ENCODE data around the gene FAM181A. TPM values are rescaled to one million over a fixed set of nuclear protein-coding genes. Genes with fewer than 3 reads are reported as not detected.
A peak's percentile ranks its signal among the peaks of the same experiment; 100 is the strongest.

The FAM181A gene
- total RNA-seq, 2 experiments from 2014 or later = not detected

GRCh38 chr14:93964820-93965286 is 37.7 kb downstream of the FAM181A start:
- CTCF ChIA-PET = interaction anchor here (1.4 to 14.5 kb wide), 3 partner anchors 9 to 28 kb away, joined by 3 to 173 read pairs (median 4); partner anchors contain the start of gene ASB2
- peaks cover 88% of the 10 kb centered on the region for H3K4me1 Mint-ChIP-seq
- no peak for DNase-seq
- no peaks in the 10 kb centered on the region for H3K27me3 Mint-ChIP-seq
- POLR2A ChIA-PET = no interaction called here
- H3K27ac Mint-ChIP-seq = peak overlapping the region; percentile 64
- peaks cover 38% of the 10 kb centered on the region for H3K36me3 Mint-ChIP-seq (ENCODE audit: low read depth)
- H3K9me3 Mint-ChIP-seq = peaks cover 8% of the 10 kb centered on the region
- H3K4me3 Mint-ChIP-seq = no peak overlapping the region

DNA sequence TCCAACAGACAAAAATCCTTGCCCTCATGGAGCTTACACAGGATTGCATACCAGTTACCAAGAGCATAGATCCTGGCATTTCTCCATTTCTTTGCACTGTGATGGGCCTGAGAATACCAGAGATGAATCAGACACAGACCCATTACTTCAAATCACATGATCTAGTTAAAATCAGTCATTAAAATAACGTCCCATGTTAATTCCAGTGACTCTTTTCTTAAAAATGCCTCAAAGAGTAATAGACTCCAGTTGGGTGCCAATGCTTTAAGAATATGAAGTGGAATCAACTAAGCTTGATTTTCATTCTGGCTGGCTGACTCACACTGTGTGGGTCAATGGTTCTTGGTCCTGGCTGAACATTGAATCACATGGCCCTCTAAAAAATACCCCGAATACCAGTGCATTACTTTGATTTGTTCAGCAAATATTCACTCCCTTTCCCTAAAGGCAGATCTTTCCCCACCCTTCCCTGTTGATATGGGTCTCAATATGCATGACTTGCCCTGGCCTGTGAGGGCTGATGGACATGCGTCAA is 38.2 kb downstream of the FAM181A start:
- H3K4me3 Mint-ChIP-seq = no peak overlapping the region
- POLR2A ChIA-PET = no interaction called here

GRCh38 chr14:93965946-93966474 is 38.9 kb downstream of the FAM181A start:
- Mint-ChIP-seq H3K27ac (no peak overlapping the region), H3K9me3 (peaks cover 8% of the 10 kb centered on the region), H3K4me3 (no peak overlapping the region), H3K36me3 (ENCODE audit: low read depth) (peaks cover 38% of the 10 kb centered on the region), H3K4me1 (peaks cover 90% of the 10 kb centered on the region), H3K27me3 (no peaks in the 10 kb centered on the region)
- ChIA-PET POLR2A (no interaction called here), CTCF (interaction anchor here (0.9 to 14.5 kb wide), 5 partner anchors 10 to 31 kb away, joined by 3 to 173 read pairs (median 4); partner anchors contain the start of genes ASB2 and CCDC197)
- no peak for DNase-seq

More for the DNA sequence above, 38.2 kb downstream of the FAM181A start:
- DNase-seq = no peak
- CTCF ChIA-PET = interaction anchor here (1.4 to 14.5 kb wide), 4 partner anchors 10 to 28 kb away, joined by 3 to 173 read pairs (median 8); partner anchors contain the start of gene ASB2
- no peaks in the 10 kb centered on the region for H3K27me3 Mint-ChIP-seq
- H3K27ac Mint-ChIP-seq = no peak overlapping the region
- H3K4me1 Mint-ChIP-seq = peaks cover 88% of the 10 kb centered on the region
- peaks cover 8% of the 10 kb centered on the region for H3K9me3 Mint-ChIP-seq
- peaks cover 38% of the 10 kb centered on the region for H3K36me3 Mint-ChIP-seq (ENCODE audit: low read depth)

DNA sequence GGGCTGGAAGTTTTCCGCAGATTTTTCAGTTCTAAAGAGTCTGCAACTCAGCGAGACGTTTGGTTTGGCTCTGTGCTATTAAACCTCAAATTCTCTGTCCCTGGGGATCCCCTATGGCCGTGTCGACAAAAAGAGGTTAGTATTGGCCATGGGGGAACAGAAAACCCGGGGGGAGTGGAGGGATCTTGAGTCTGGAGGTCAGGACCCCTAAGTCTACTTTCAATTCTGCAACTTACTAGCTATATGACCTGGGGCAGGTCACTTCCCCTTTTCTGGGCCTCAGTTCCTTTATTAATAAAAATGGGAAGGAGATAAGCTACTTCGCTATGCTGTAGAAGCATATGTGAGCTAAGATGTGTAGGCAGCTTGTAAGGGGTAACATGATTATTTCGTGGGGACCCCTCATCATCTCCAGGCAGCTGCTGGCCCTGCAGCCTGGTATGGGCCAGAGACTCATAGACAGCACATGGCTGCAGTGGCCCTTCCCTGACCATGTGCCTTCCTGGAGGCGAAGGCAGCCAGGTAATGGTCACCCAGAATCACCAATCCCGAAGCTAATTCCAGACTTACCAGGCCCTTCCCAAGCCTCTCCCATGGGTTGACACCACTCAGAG is 40.6 kb downstream of the FAM181A start:
- peaks cover 30% of the 10 kb centered on the region for H3K36me3 Mint-ChIP-seq (ENCODE audit: low read depth)
- no peak overlapping the region for H3K27ac Mint-ChIP-seq
- ChIA-PET CTCF (interaction anchor here (0.6 to 14.5 kb wide), 8 partner anchors 9 to 739 kb away, joined by 3 to 173 read pairs (median 5); partner anchors contain the start of gene ASB2), POLR2A (no interaction called here)
- H3K9me3 Mint-ChIP-seq = peaks cover 8% of the 10 kb centered on the region
- peaks cover 90% of the 10 kb centered on the region for H3K4me1 Mint-ChIP-seq
- H3K27me3 Mint-ChIP-seq = no peaks in the 10 kb centered on the region
- DNase-seq = no peak
- H3K4me3 Mint-ChIP-seq = no peak overlapping the region

GRCh38 chr14:93969082-93969828 is 42.1 kb downstream of the FAM181A start:
- POLR2A ChIA-PET = no interaction called here
- H3K9me3 Mint-ChIP-seq = peaks cover 8% of the 10 kb centered on the region
- H3K4me1 Mint-ChIP-seq = peaks cover 90% of the 10 kb centered on the region
- peak overlapping the region; percentile 66 for H3K27ac Mint-ChIP-seq
- H3K4me3 Mint-ChIP-seq = no peak overlapping the region
- no peak for DNase-seq
- peaks cover 36% of the 10 kb centered on the region for H3K36me3 Mint-ChIP-seq (ENCODE audit: low read depth)
- CTCF ChIA-PET = interaction anchor here (1.0 to 14.3 kb wide), 7 partner anchors 8 to 112 kb away, joined by 3 to 173 read pairs (median 5); partner anchors contain the start of genes DDX24 and IFI27L1
- no peaks in the 10 kb centered on the region for H3K27me3 Mint-ChIP-seq

GRCh38 chr14:93970585-93970964 is 43.4 kb downstream of the FAM181A start:
- peaks cover 34% of the 10 kb centered on the region for H3K36me3 Mint-ChIP-seq (ENCODE audit: low read depth)
- H3K4me3 Mint-ChIP-seq = peak overlapping the region; percentile 79
- H3K27ac Mint-ChIP-seq = peak overlapping the region; percentile 98
- POLR2A ChIA-PET = interaction anchor here (1.1 to 1.9 kb wide), 3 partner anchors 7 to 31 kb away, joined by 5 to 14 read pairs (median 7); no protein-coding TSS in a partner anchor
- DNase-seq = peak; percentile 71
- H3K4me1 Mint-ChIP-seq = peaks cover 89% of the 10 kb centered on the region
- no peaks in the 10 kb centered on the region for H3K27me3 Mint-ChIP-seq
- peaks cover 1% of the 10 kb centered on the region for H3K9me3 Mint-ChIP-seq
- CTCF ChIA-PET = interaction anchor here (0.8 to 14.3 kb wide), 20 partner anchors 8 to 110 kb away, joined by 3 to 173 read pairs (median 6); partner anchors contain the start of genes DDX24 and IFI27L1

DNA sequence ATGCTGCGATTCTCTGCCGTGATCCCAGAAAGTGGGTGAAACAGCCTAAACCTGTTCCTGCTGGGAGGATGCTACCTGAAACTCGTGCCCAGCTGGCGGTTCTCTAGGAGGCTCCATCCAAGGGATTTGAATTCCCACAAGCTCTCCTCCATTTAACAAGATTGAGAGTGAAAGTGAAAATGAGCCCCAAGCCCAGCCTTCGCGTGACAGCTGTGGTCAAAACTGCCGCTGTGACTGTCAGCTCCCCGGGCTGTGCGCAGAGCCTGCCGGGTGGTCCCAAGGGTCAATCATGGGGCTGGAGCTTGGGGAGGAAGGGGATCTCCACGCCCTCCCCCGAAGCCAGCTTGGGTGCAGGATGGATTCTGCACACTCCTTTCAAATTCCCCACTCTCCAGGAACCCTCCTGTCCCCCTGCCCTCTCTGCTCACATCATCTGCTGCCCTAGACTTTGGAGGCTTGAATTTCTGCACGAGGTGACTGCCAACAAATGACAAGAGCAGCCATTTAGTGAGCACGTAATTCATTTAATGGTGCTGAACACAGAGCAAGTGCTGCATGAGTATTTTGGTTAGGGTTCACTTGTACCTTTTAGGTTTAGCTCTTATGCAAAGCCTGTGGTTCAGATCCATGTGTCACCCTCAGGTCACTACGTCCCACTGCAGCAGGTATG is 44.0 kb downstream of the FAM181A start:
- ChIA-PET CTCF (interaction anchor here (0.8 to 14.3 kb wide), 21 partner anchors 8 to 110 kb away, joined by 3 to 173 read pairs (median 5); partner anchors contain the start of genes DDX24 and IFI27L1), POLR2A (interaction anchor here (1.1 to 1.9 kb wide), 3 partner anchors 8 to 31 kb away, joined by 5 to 14 read pairs (median 7); no protein-coding TSS in a partner anchor)
- Mint-ChIP-seq H3K27ac (peak overlapping the region; percentile 98), H3K4me3 (peak overlapping the region; percentile 79), H3K36me3 (ENCODE audit: low read depth) (peaks cover 35% of the 10 kb centered on the region), H3K9me3 (peaks cover 1% of the 10 kb centered on the region), H3K27me3 (no peaks in the 10 kb centered on the region), H3K4me1 (peaks cover 89% of the 10 kb centered on the region)
- peak; percentile 81 for DNase-seq

GRCh38 chr14:93971635-93972027 is 44.5 kb downstream of the FAM181A start:
- DNase-seq = no peak
- Mint-ChIP-seq H3K27me3 (no peaks in the 10 kb centered on the region), H3K9me3 (peaks cover 5% of the 10 kb centered on the region), H3K4me3 (peak overlapping the region; percentile 79), H3K36me3 (ENCODE audit: low read depth) (peaks cover 37% of the 10 kb centered on the region), H3K4me1 (peaks cover 90% of the 10 kb centered on the region), H3K27ac (peak overlapping the region; percentile 98)
- ChIA-PET CTCF (interaction anchor here (1.0 to 14.3 kb wide), 16 partner anchors 10 to 109 kb away, joined by 3 to 173 read pairs (median 8); partner anchors contain the start of genes DDX24 and IFI27L1), POLR2A (interaction anchor here (1.9 kb wide), 2 partner anchors 8 to 12 kb away, joined by 5 to 14 read pairs; no protein-coding TSS in a partner anchor)

DNA sequence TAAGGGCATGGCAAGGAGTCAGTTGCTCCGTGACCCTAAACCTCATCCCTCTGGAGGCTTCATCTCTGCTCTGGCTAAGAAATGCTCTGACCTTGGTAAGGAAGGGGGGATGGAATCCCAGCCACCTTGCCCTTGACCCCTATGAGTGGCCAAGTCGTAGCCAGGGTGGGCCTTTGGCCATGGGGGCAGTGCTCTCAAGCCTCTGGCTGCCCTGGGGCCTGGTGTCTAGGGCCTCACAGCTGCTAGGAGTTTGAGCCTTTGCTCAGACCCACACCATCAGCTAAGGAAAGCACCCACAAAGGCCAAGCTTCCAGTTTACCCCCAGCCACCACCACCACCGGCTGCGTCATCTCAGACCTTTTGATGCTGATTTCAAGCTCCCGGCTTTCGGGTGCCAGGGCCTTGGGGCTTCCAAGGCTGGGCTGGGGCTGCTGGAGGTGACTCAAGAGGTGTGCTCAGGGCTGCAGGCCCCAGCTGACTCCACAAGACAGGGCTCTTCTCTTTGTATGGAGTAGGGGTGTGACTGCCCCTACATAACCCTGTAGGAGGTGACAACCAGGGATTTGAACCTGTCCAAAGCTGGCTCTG is 45.6 kb downstream of the FAM181A start:
- peak overlapping the region; percentile 85 for H3K27ac Mint-ChIP-seq
- H3K4me1 Mint-ChIP-seq = peaks cover 93% of the 10 kb centered on the region
- peaks cover 45% of the 10 kb centered on the region for H3K36me3 Mint-ChIP-seq (ENCODE audit: low read depth)
- H3K4me3 Mint-ChIP-seq = peak overlapping the region; percentile 8
- H3K27me3 Mint-ChIP-seq = no peaks in the 10 kb centered on the region
- POLR2A ChIA-PET = no interaction called here
- DNase-seq = no peak
- CTCF ChIA-PET = interaction anchor here (1.2 to 14.3 kb wide), 6 partner anchors 10 to 33 kb away, joined by 3 to 173 read pairs (median 20); no protein-coding TSS in a partner anchor
- H3K9me3 Mint-ChIP-seq = peaks cover 12% of the 10 kb centered on the region

- POLR2A ChIA-PET = no interaction called here
- H3K4me3 Mint-ChIP-seq = no peak overlapping the region
- CTCF ChIA-PET = interaction anchor here (1.2 to 14.3 kb wide), 6 partner anchors 9 to 34 kb away, joined by 3 to 173 read pairs (median 16); no protein-coding TSS in a partner anchor
- H3K27me3 Mint-ChIP-seq = no peaks in the 10 kb centered on the region
- peaks cover 94% of the 10 kb centered on the region for H3K4me1 Mint-ChIP-seq
- peaks cover 52% of the 10 kb centered on the region for H3K36me3 Mint-ChIP-seq (ENCODE audit: low read depth)
- peaks cover 17% of the 10 kb centered on the region for H3K9me3 Mint-ChIP-seq
- DNase-seq = no peak
- peak overlapping the region; percentile 95 for H3K27ac Mint-ChIP-seq
These were observed 46.5 kb downstream of the FAM181A start for GRCh38 chr14:93973607-93974006.

- Mint-ChIP-seq H3K9me3 (peaks cover 19% of the 10 kb centered on the region), H3K27ac (peak overlapping the region; percentile 95), H3K4me1 (peaks cover 94% of the 10 kb centered on the region), H3K4me3 (peak overlapping the region; percentile 31), H3K36me3 (ENCODE audit: low read depth) (peaks cover 53% of the 10 kb centered on the region), H3K27me3 (no peaks in the 10 kb centered on the region)
- CTCF ChIA-PET = interaction anchor here (1.0 to 14.3 kb wide), 5 partner anchors 10 to 37 kb away, joined by 3 to 173 read pairs (median 4); no protein-coding TSS in a partner anchor
- DNase-seq = no peak
- POLR2A ChIA-PET = no interaction called here
These were observed 47.2 kb downstream of the FAM181A start for GRCh38 chr14:93974299-93974698.

Data from activated CD4-positive, alpha-beta T cell treated with anti-CD3 and anti-CD28 coated beads, Interleukin-2, amount 10 ng/mL, durations not matched to agents 7 days and 5 days (primary cell).